Cardiac fibroblast (primary cell): ENCODE results near the gene NYAP1.
"Not testable (repeated sequence)": the region's sequence is repeated elsewhere in the genome, so short reads cannot be mapped to it uniquely, and the experiment has no call there.

Experiments
- DNase-seq, 2 donors: peaks; one replicate each; pipeline versions ENCODE4 v3.0.0 to v3.0.0-alpha.2; 2010; ENCODE audit warnings: low read depth in 2 of 2
- H3K4me3 ChIP-seq, 2 donors: replicated peaks in 1 of 2; 1 replicate in 1 of 2; 2 replicates in 1 of 2; pipeline ENCODE4 v1.5.1; 2011; ENCODE audit warnings: low read depth in 2 of 2, low read length in 2 of 2, mild to moderate bottlenecking in 2 of 2, moderate library complexity in 1 of 2
- CTCF ChIP-seq: IDR thresholded peaks from one replicate; pipeline ENCODE4 v1.5.1; 2011; ENCODE audit warnings: low read depth, mild to moderate bottlenecking, low read length, inconsistent platforms

Gene NYAP1

DNA sequence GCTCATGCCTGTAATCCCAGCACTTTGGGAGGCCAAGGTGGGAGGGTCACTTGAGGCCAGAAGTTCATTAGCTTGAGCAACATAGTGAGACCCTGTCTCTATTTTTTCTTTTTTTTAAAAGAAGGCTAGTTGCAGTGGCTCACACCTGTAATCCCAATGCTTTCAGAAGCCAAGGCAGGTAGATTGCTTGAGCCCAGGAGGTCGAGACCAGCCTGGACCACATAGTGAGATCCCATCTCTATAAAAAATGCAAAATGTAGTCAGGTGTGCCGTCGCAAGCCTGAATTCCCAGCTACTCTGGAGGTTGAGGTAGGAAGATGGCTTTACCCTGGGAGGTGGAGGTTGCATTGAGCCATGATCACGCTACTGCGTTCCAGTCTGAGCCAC, 7.5 kb downstream of the NYAP1 start:
- no peak overlapping the region for H3K4me3 ChIP-seq
- no peak for TF ChIP-seq CTCF
- DNase-seq = no peak

DNA sequence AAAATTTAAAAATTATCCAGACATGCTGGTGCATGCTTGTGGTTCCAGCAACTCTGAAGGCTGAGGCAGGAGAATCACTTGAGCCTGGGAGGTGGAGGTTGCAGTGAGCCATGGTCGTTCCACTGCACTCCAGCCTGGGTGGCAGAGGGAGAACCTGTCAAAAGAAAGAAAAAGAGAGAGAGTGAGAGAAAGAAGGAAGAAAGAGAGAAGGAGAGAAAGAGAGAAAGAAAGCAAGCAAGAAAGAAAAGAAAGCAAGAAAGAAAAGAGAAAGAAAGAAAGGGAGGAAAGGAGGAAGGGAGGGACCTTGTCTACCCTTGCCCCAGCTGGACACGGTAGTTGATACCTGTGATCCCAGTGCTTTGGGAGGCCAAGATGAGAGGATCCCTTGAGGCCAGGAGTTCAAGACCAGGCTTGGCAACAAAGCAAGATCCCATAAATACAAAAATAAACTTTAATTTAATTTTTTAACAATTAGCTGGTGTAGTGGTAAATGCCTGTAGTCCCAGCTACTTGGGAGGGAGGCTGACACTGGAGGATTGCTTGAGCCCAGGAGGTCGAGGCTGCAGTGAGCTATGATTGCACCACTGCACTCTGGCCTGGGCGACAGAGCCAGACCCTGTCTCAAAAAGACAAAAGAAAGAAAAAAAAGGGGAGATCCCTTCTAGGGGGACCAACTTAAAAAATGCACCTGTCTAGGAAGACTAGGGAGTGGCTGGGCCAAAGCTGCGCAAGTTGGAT, 9.2 kb downstream of the NYAP1 start:
- TF ChIP-seq CTCF = no peak
- peak overlapping the region in 1 of 2 donors; percentile 30 for H3K4me3 ChIP-seq
- DNase-seq = no peak

DNA sequence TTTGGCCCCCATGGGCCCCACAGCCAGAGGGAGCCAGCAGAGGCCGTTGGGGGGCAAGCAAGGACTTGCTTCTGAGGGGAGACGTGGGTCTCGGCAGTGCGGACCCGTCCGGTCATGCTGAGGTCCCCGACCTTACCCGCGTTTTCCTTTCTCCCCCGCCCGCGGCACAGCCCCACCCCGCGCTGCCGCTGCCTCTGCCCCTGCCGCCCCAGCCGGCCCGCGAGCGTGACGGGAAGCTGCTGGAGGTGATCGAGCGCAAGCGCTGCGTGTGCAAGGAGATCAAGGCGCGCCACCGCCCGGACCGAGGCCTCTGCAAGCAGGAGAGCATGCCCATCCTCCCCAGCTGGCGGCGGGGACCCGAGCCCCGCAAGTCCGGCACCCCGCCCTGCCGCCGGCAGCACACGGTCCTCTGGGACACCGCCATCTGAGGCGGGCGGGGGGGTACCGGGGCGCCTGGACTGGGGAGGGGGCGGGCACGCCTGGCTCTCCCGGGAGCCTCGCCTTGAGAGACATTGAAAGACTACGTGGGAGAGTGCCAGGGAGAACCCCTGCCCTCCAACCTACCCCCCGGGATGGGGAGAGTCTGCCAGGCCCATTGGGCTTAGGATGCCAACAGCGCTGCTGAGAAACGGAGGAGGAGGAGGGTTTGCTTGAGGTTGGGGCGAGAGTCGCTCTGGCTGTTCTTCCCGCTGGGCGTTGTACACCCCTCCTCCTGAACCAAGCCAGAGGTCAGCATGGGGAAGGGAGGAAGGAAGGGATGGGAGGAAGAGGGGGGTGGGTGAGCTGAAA, 9.9 kb downstream of the NYAP1 start:
- TF ChIP-seq CTCF = no peak
- H3K4me3 ChIP-seq = peak overlapping the region in 1 of 2 donors; percentile 30
- DNase-seq = peak in 1 of 2 donors; percentile 24

DNA sequence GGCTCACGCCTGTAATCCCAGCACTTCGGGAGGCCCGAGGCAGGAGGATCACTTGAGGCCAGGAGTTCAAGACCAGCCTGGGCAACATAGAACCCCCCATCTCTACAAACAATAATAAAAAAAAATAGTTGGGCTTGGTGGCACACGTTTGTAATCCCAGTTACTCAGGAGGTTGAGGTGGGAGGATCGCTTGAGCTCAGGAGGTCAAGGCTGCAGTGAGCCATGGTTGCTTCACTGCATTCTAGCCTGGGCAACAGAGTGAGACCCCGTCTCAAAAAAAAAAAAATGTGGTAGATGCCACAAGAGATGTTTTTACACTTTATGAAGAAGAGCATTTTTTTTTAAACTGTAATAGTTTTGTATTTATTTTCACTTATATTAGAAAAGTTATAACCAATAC, 12.8 kb downstream of the NYAP1 start:
- no peak for TF ChIP-seq CTCF
- H3K4me3 ChIP-seq = no peak overlapping the region
- DNase-seq = no peak

DNA sequence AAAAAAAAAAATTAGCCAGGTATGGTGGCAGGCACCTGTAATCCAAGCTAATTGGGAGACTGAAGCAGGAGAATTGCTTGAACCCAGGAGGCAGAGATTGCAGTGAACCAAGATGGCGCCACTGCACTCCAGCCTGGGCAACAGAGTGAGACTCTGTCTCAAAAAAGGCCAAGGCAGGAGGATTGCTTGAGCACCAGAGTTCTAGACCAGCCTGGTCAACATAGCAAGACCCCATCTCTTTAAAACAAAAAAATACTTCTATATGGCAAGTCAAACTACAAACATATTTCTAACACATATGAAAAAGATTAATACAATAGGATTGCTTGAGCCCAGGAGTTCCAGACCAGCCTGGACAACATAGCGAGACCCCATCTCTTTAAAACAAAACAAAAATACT, 17.0 kb downstream of the NYAP1 start:
- not testable (repeated sequence) for DNase-seq, H3K4me3 ChIP-seq

GRCh38 chr7:100504031-100504430, 20.3 kb downstream of the NYAP1 start:
- DNase-seq = peak in 1 of 2 donors; percentile 25
- not testable (repeated sequence) for H3K4me3 ChIP-seq

- TF ChIP-seq CTCF = no peak
Observed at GRCh38 chr7:100504887-100505611, 21.3 kb downstream of the NYAP1 start.

More at GRCh38 chr7:100504887-100505611, 21.3 kb downstream of the NYAP1 start:
- no peak overlapping the region for H3K4me3 ChIP-seq
- no peak for DNase-seq
